HEK293 (cell line): ENCODE data around the gene PKNOX2.

Source experiments
- ZBTB20 ChIP-seq: fragments of 450-650 bp; formaldehyde crosslinking; IDR thresholded peaks from 2 replicates; pipeline ENCODE4 v1.5.1; 2016; ENCODE audit warnings: missing biosample characterization, missing genetic modification characterization
- ZBTB7A ChIP-seq: fragments of 450-650 bp; formaldehyde crosslinking; IDR thresholded peaks from 2 replicates; pipeline ENCODE4 v1.5.1; 2016; ENCODE audit warnings: low read depth, missing biosample characterization, missing genetic modification characterization
- ZNF214 ChIP-seq: fragments of 450-650 bp; formaldehyde crosslinking; IDR thresholded peaks from 2 replicates; pipeline ENCODE4 v1.5.1; 2017; ENCODE audit warnings: missing biosample characterization, mild to moderate bottlenecking, missing genetic modification characterization, borderline replicate concordance
- ZNF223 ChIP-seq: fragments of 450-650 bp; formaldehyde crosslinking; IDR thresholded peaks from 2 replicates; pipeline ENCODE4 v1.5.1; 2016; ENCODE audit warnings: missing biosample characterization, missing genetic modification characterization
- ZNF274 ChIP-seq, 2 experiments: fragments of 200-500 bp in 1 of 2; fragments of 450-650 bp in 1 of 2; sonication (Bioruptor generic) in 1 of 2; formaldehyde crosslinking in 1 of 2; IDR thresholded peaks; 2 replicates each; pipeline versions ENCODE4 v1.5.1 to v1.6.1; 2014 to 2016; ENCODE audit warnings: borderline replicate concordance in 1 of 2, inconsistent platforms in 1 of 2, low read length in 1 of 2, missing biosample characterization in 1 of 2, missing genetic modification characterization in 1 of 2
- ZNF335 ChIP-seq: fragments of 450-650 bp; formaldehyde crosslinking; conservative IDR thresholded peaks from 2 replicates; pipeline ENCODE4 v1.5.1; 2016; ENCODE audit warnings: missing biosample characterization, missing genetic modification characterization
- ZNF660 ChIP-seq: fragments of 450-650 bp; IDR thresholded peaks from 2 replicates; pipeline ENCODE4 v1.5.1; 2018; ENCODE audit warnings: missing biosample characterization, mild to moderate bottlenecking, missing genetic modification characterization
- TF ChIP-seq, protein P1 (sequence below): fragments of 450-650 bp; formaldehyde crosslinking; IDR thresholded peaks from 2 replicates; pipeline ENCODE4 v1.5.1; 2016; ENCODE audit warnings: missing biosample characterization, missing genetic modification characterization
- TF ChIP-seq, protein P2 (sequence below): fragments of 450-650 bp; formaldehyde crosslinking; IDR thresholded peaks from 2 replicates; pipeline ENCODE4 v1.5.1; 2016; ENCODE audit warnings: missing biosample characterization, missing genetic modification characterization
- TF ChIP-seq, protein P3 (sequence below): fragments of 450-650 bp; formaldehyde crosslinking; IDR thresholded peaks from 2 replicates; pipeline ENCODE4 v1.5.1; 2016; ENCODE audit warnings: missing biosample characterization, missing genetic modification characterization

DNA sequence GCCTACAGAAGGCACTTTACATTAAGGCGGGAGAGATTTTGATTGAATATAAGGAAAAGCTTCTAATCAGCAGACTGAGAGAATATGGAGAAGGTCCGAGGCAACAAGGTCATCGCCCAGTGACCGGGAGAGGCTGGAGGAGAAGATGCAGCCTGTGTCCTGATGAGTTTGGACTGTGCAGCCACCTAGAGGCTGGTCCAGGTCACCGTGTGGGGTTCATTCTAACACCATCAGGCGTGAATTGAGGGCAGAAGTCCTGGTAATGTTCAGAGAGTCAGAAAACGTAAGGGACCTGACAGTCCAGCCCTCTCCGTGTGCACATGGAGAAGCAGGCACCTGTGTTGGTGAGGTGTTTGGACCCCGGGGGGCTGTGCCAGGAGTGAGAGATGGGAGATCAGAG is 228.8 kb downstream of the PKNOX2 start:
- TF ChIP-seq ZBTB20 (tag by site-specific recombination) (no peak), ZNF335 (tag by site-specific recombination) (no peak), ZNF660 (tag by site-specific recombination) (no peak), ZNF274 (IDR thresholded peaks at IDR 0.05; ENCODE audit: low read length) (no peak), ZNF274 (tag by site-specific recombination; IDR thresholded peaks at IDR 0.05; ENCODE audit: borderline replicate concordance) (no peak), ZNF214 (tag by site-specific recombination) (no peak), ZBTB7A (tag by site-specific recombination) (no peak), ZNF223 (tag by site-specific recombination) (no peak)
- TF ChIP-seq, protein P1, sequence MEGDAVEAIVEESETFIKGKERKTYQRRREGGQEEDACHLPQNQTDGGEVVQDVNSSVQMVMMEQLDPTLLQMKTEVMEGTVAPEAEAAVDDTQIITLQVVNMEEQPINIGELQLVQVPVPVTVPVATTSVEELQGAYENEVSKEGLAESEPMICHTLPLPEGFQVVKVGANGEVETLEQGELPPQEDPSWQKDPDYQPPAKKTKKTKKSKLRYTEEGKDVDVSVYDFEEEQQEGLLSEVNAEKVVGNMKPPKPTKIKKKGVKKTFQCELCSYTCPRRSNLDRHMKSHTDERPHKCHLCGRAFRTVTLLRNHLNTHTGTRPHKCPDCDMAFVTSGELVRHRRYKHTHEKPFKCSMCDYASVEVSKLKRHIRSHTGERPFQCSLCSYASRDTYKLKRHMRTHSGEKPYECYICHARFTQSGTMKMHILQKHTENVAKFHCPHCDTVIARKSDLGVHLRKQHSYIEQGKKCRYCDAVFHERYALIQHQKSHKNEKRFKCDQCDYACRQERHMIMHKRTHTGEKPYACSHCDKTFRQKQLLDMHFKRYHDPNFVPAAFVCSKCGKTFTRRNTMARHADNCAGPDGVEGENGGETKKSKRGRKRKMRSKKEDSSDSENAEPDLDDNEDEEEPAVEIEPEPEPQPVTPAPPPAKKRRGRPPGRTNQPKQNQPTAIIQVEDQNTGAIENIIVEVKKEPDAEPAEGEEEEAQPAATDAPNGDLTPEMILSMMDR (tag by site-specific recombination) = no peak
- TF ChIP-seq, protein P2, sequence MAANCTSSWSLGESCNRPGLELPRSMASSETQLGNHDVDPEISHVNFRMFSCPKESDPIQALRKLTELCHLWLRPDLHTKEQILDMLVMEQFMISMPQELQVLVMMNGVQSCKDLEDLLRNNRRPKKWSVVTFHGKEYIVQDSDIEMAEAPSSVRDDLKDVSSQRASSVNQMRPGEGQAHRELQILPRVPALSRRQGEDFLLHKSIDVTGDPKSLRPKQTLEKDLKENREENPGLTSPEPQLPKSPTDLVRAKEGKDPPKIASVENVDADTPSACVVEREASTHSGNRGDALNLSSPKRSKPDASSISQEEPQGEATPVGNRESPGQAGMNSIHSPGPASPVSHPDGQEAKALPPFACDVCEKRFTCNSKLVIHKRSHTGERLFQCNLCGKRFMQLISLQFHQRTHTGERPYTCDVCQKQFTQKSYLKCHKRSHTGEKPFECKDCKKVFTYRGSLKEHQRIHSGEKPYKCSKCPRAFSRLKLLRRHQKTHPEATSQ (tag by site-specific recombination) = no peak
- TF ChIP-seq, protein P3, sequence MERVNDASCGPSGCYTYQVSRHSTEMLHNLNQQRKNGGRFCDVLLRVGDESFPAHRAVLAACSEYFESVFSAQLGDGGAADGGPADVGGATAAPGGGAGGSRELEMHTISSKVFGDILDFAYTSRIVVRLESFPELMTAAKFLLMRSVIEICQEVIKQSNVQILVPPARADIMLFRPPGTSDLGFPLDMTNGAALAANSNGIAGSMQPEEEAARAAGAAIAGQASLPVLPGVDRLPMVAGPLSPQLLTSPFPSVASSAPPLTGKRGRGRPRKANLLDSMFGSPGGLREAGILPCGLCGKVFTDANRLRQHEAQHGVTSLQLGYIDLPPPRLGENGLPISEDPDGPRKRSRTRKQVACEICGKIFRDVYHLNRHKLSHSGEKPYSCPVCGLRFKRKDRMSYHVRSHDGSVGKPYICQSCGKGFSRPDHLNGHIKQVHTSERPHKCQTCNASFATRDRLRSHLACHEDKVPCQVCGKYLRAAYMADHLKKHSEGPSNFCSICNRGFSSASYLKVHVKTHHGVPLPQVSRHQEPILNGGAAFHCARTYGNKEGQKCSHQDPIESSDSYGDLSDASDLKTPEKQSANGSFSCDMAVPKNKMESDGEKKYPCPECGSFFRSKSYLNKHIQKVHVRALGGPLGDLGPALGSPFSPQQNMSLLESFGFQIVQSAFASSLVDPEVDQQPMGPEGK = no peak
